RPMI8226 (cell line): Measurements from ENCODE around the gene PCMT1.

ENCODE experiments used
- DNase-seq: peaks from one replicate; pipeline ENCODE4 v3.0.0-alpha.2; 2015

PCMT1 gene

GRCh38 chr6:149856256-149856994 is 106.9 kb downstream of the PCMT1 start:
- no peak for DNase-seq

- no peak for DNase-seq
Observed at GRCh38 chr6:149857541-149857940, 108.0 kb downstream of the PCMT1 start.

- no peak for DNase-seq
Observed at GRCh38 chr6:149859368-149859767, 109.8 kb downstream of the PCMT1 start.

- DNase-seq = no peak
Observed at GRCh38 chr6:149859938-149860337, 110.4 kb downstream of the PCMT1 start.

DNA sequence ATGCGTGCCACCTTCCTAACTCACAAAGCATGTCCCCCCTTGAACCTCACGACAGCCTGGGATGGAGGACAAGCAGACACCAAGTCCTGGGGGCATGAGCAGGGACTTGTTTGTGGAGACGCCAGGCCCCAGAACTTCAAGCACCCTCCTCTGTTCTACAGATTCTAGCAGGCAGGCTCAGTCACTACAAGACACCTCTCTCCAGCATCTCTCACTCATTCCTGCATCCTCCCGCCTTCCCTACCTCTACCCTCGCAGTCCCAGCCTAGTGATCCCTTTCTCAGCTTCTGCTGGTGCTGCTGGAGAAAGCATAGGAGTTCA is 110.9 kb downstream of the PCMT1 start:
- DNase-seq = no peak
